Adrenal gland (tissue), 12 donors: ENCODE measurements around the gene SYNPR. TPM values are rescaled to one million over a fixed set of nuclear protein-coding genes. Genes with fewer than 3 reads are reported as not detected.

ENCODE experiments used
- DNase-seq, 7 donors: peaks; one replicate each; pipeline ENCODE4 v3.0.0-alpha.2; 2019 to 2020
- H3K27ac ChIP-seq, 5 donors: fragments of 200-600 bp; sonication (generic) in 4 of 5; 1 replicate in 3 of 5; 2 replicates in 2 of 5; pipeline versions ENCODE4 v1.5.1 to v1.8.0; 2016 to 2020; ENCODE audit warnings: mild to moderate bottlenecking in 1 of 5
- H3K27me3 ChIP-seq: fragments of 200-600 bp; 2 replicates; pipeline ENCODE4 v1.8.0; 2021
- H3K36me3 ChIP-seq, 2 donors: fragments of 200-600 bp; replicated peaks in 1 of 2; 1 replicate in 1 of 2; 2 replicates in 1 of 2; pipeline versions ENCODE4 v1.5.1 to v1.8.0; 2018 to 2022
- H3K4me1 ChIP-seq, 2 donors: fragments of 200-600 bp; replicated peaks in 1 of 2; 1 replicate in 1 of 2; 2 replicates in 1 of 2; pipeline versions ENCODE4 v1.5.1 to v1.8.0; 2018 to 2021
- H3K4me3 ChIP-seq, 4 donors: fragments of 200-600 bp; sonication (generic) in 3 of 4; one replicate each; pipeline ENCODE4 v1.5.1; 2016 to 2018
- H3K9me3 ChIP-seq, 3 donors: fragments of 200-600 bp; sonication (generic) in 1 of 3; replicated peaks in 1 of 3; 1 replicate in 2 of 3; 2 replicates in 1 of 3; pipeline versions ENCODE4 v1.5.1 to v1.8.0; 2016 to 2021
- POLR2A ChIP-seq, 2 donors: fragments of 450-650 bp; IDR thresholded peaks; one replicate each; pipeline ENCODE4 v1.6.1; 2017; ENCODE audit warnings: antibody characterized with exemption in 2 of 2, mild to moderate bottlenecking in 2 of 2, moderate library complexity in 1 of 2
- WGBS, 4 donors: extraction: QIAGEN DNeasy Blood & Tissue Kit in 2 of 4; methylation state at CpG; one replicate each; pipeline versions ENCODE4 v1.1.5 to v1.1.7; 2013 to 2017; 5-methylcytosine and 5-hydroxymethylcytosine counted together
- intact Hi-C, 2 donors: fragments of 100-400 bp; cut with DNase I; formaldehyde crosslinking; loops; one replicate each; pipeline versions ENCODE4 v1.14.1 to v1.15.0; 2022 to 2023
- polyA plus RNA-seq, 3 donors: library from polyadenylated mRNA; stranded (reverse); fragments of 200-250 nt in 2 of 3; fragments of 350-450 nt in 1 of 3; fragmentation: Illumina TruSeq in 1 of 3; extraction: RNeasy Lipid Tissue Mini Kit (QIAGEN cat#74804) in 1 of 3; gene quantifications; one replicate each; pipeline ENCODE4 v1.2.3, GENCODE V29; 2013 to 2014
- total RNA-seq, 9 donors: library from RNA; depleted of rRNA in 4 of 9; stranded (reverse); fragments of >200 nt in 4 of 9; fragments of 120-200 nt in 1 of 9; fragmentation: NEBNext Ultra II Directional in 1 of 9; extraction: Animal tissue kit (Norgen Biotek cat#: 25700) in 1 of 9; gene quantifications; one replicate each; pipeline versions ENCODE4 v1.1.0 to v1.2.4, GENCODE V29; 2013 to 2023
- TF ChIP-seq, protein P1 (sequence below), 6 experiments: fragments of 450-650 bp in 4 of 6; fragments of 200-600 bp in 2 of 6; sonication (generic) in 1 of 6; IDR thresholded peaks; 1 replicate in 5 of 6; 2 replicates in 1 of 6; pipeline versions ENCODE4 v1.5.1 to v1.8.0; 2016 to 2021; ENCODE audit warnings: antibody characterized with exemption in 6 of 6, mild to moderate bottlenecking in 2 of 6, moderate library complexity in 1 of 6
- donor health status: healthy with polysubstance abuse.
- donor health status: Bipolar disorder and iron deficiency.
- donor health status: DM: yes; HTN: yes; CAD: no.
- donor health status: DM: no; HTN: no; CAD: no.
- donor health status: DM: no; HTN: no; CAD: no.
- donor health status: DM: yes; HTN: yes; CAD: no.

Gene SYNPR
- total and polyA plus RNA-seq, 12 donors = 0.03 to 1.4 (median 0.25) TPM; not detected in 7

DNA sequence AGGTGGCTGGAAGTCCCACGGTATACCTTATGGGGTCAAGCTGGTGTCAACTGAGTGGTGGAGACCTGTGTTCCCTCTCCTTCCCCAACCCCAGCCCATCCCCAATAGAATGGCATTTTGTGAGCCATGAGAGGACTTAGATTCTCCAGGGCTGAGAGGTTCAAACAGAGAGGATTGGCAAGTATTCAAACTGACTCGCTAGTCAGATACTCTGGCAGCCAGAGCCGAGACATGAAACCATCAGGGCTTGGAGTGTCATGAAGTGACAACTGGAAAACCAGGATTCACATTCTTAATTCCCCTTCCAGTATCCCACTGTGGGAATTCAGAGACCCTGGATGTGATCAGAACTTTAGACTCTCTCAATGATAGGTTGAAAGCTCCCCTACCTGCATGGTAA is 215.0 kb downstream of the SYNPR start:
- Histone ChIP-seq H3K4me3 (no peak overlapping the region), H3K27ac (no peak overlapping the region), H3K27me3 (no peaks in the 10 kb centered on the region), H3K9me3 (no peaks in the 10 kb centered on the region), H3K4me1 (no peaks in the 10 kb centered on the region), H3K36me3 (no peaks in the 10 kb centered on the region)
- DNase-seq = no peak
- intact Hi-C loops = no loop called here
- WGBS, 4 donors = 79 to 97% (median 92%) methylated on average over 3 of the region's 3 CpGs
- TF ChIP-seq, protein P1, sequence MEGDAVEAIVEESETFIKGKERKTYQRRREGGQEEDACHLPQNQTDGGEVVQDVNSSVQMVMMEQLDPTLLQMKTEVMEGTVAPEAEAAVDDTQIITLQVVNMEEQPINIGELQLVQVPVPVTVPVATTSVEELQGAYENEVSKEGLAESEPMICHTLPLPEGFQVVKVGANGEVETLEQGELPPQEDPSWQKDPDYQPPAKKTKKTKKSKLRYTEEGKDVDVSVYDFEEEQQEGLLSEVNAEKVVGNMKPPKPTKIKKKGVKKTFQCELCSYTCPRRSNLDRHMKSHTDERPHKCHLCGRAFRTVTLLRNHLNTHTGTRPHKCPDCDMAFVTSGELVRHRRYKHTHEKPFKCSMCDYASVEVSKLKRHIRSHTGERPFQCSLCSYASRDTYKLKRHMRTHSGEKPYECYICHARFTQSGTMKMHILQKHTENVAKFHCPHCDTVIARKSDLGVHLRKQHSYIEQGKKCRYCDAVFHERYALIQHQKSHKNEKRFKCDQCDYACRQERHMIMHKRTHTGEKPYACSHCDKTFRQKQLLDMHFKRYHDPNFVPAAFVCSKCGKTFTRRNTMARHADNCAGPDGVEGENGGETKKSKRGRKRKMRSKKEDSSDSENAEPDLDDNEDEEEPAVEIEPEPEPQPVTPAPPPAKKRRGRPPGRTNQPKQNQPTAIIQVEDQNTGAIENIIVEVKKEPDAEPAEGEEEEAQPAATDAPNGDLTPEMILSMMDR (IDR thresholded peaks at IDR 0.05) = no peak
- TF ChIP-seq POLR2A (IDR thresholded peaks at IDR 0.05) = no peak

DNA sequence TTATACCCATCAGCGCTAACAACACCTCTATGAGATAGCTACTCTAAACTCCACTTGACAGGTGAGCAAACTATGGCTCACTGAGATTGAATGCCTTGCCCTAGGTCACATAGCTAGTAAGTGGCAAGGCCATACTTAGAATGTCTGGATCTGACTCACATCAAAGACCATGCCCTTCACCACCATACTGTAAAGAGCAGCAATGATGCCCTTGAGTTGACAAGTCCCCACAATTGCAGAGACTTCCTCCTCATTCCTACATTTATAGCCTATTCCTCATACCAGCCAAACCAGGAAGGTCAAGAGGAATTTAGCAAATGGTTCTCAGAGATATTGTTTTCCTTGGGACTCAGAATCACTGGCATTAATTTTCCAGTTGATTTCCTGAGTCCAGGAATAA is 216.5 kb downstream of the SYNPR start:
- H3K27ac ChIP-seq = no peak overlapping the region
- H3K4me1 ChIP-seq = no peaks in the 10 kb centered on the region
- 92 to 100% (median 97%) methylated on average over 1 of the region's 1 CpG for whole genome bisulfite sequencing, 4 donors
- H3K9me3 ChIP-seq = no peaks in the 10 kb centered on the region
- H3K4me3 ChIP-seq = no peak overlapping the region
- H3K36me3 ChIP-seq = no peaks in the 10 kb centered on the region
- H3K27me3 ChIP-seq = no peaks in the 10 kb centered on the region
- intact Hi-C loops = no loop called here
- TF ChIP-seq, protein P1 (IDR thresholded peaks at IDR 0.05) = no peak
- TF ChIP-seq POLR2A (IDR thresholded peaks at IDR 0.05) = no peak
- DNase-seq = no peak

DNA sequence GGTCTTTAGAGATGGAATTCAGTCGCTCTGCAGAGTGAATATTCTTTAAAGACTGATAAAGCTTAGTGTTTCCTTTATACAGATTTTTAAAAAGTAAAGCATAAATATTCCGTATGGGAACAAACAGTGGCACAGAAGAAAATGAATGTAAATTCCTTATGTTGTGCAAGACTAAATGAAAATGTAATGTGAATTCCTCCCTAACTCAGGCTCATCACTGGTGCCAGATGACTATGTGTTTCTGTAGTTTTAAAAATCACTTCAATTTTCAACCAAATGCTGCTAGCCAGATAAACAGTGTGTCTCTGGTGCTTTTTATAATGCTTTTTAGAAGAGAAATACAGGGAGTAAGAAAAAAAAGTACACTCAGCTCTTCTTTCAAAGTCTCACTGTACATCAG is 219.5 kb downstream of the SYNPR start:
- DNase-seq = no peak
- intact Hi-C loops = no loop called here
- WGBS, 4 donors = 60 to 74% (median 70%) methylated on average over 2 of the region's 2 CpGs
- Histone ChIP-seq H3K4me3 (no peak overlapping the region), H3K4me1 (no peaks in the 10 kb centered on the region), H3K27me3 (no peaks in the 10 kb centered on the region), H3K9me3 (no peaks in the 10 kb centered on the region), H3K36me3 (no peaks in the 10 kb centered on the region), H3K27ac (no peak overlapping the region)
- no peak for TF ChIP-seq POLR2A (IDR thresholded peaks at IDR 0.05)
- TF ChIP-seq, protein P1 (IDR thresholded peaks at IDR 0.05) = no peak

DNA sequence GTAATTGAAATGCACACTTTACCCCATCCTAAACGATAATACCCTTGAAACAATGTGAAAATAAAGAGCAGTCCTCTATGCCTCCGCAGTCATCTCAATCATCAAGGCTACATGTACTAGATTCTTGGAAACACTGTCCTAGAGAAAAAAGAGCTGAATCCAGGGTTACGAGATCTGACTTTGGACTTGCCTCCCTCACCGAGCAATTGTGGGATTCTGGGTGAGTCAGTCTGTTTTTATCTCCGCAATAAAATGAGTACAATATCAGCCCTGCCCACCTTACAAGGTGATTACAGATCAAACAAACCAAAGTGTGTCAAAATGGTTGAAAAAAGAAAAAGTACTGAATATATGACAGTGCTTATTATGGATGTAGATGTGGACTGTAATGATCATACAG is 222.1 kb downstream of the SYNPR start:
- no peaks in the 10 kb centered on the region for H3K36me3 ChIP-seq
- TF ChIP-seq, protein P1 (IDR thresholded peaks at IDR 0.05) = no peak
- no peak for TF ChIP-seq POLR2A (IDR thresholded peaks at IDR 0.05)
- H3K4me1 ChIP-seq = no peaks in the 10 kb centered on the region
- no peak overlapping the region for H3K27ac ChIP-seq
- no peaks in the 10 kb centered on the region for H3K9me3 ChIP-seq
- no peaks in the 10 kb centered on the region for H3K27me3 ChIP-seq
- intact Hi-C loops = no loop called here
- H3K4me3 ChIP-seq = no peak overlapping the region
- 56 to 72% (median 63%) methylated on average over 5 of the region's 5 CpGs for WGBS, 4 donors
- DNase-seq = no peak
